Activated CD4-positive, alpha-beta T cell treated with anti-CD3 and anti-CD28 coated beads, Interleukin-2, amount 50 U/mL, for 4 hours (primary cell): ENCODE data around the gene OTULIN.

Experiments used
- DNase-seq, 2 experiments: peaks; one replicate each; pipeline ENCODE4 v3.0.0-alpha.2; 2020

OTULIN gene

DNA sequence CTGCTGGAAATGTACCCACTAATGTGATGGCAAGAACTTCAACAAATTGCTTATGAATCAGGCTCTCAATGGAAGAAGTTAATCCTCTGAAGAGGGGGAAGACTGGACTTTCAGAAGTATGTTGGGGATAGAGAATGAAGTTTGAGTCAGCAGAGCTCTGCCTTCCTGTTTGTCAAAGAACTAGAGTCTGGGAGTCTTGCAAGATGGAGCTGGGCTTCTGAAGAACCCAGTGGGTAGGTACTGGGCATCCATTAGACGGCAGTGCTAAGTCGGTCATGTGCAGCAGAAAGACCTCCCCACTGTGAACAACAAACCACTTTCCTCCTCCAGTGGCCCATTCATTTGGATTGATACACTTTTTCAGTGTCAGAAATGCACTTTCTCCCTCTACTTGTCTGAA is 34.6 kb downstream of the OTULIN start:
- no peak for DNase-seq

DNA sequence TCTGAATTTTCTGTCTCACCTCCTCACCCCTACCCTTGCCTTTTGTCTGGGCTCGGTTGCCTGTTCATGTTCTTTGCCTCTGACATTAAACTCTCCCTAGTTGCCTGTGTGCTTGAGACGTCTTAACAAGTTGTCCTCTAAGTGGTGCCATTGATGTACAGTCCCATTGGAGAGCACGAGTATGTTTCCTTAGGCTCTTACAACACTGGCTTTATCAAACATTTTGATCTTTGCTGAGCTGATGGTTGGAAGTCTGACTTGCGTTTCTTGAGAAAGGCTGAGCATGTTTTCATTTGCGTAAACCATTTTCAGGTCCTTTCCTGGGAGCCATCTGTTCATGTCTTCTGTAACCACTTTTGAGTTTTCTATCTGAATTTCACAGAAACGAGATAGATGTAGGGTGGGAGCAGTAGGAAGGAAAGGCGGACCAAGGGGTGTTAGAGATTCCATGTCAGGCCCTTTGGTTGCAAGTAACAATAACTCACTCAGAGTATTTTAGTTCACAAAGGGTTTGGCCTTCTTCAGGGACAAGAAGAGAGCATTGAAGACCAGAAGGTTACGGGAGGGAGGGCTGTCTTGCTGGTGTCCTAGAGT is 35.4 kb downstream of the OTULIN start:
- no peak for DNase-seq

DNA sequence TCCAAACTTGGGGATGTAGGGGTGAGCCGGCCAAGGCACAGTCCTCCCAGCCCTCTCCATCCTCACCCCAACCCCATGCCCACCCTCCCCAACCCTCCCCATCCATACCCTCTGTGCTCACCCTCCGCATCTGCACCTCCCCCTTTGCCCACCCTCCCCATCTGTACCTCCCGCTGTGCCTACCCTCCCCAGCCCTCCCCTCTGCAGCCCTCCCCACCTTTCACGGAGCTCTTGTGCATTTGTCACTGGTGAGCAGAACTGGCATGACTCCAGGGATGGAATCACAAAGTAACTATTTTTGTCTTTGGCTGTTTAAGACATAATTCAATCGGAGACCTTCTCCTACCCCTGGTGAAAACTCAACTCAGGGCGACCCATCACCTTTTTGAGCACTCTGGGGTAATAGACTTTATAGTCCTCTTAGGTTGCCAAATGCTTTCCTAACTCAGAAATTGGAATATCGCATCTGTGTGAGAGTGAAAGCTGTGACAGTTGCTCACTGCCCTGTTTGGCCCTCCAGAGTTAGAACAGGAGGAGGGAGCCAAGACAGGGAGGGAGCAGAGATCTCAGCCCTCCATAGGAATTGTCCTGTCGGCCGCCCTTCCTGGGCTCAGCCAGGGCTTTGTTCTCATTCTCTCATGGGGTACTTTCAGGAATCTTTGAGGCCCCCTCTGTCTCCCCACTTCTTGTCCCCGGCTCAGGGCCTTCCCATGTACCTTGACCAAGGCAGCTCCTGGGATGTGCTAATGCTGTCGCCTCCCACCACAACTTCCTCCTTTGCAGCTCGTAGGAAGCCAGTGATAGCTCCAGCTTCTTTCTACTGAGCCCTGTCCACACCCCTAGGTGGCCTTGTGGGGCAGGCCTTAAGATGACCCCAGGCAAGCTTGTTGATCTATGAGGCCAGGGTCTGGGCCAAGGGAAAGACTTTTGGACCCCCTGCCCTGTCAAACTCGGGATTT is 36.2 kb downstream of the OTULIN start:
- DNase-seq = no peak

DNA sequence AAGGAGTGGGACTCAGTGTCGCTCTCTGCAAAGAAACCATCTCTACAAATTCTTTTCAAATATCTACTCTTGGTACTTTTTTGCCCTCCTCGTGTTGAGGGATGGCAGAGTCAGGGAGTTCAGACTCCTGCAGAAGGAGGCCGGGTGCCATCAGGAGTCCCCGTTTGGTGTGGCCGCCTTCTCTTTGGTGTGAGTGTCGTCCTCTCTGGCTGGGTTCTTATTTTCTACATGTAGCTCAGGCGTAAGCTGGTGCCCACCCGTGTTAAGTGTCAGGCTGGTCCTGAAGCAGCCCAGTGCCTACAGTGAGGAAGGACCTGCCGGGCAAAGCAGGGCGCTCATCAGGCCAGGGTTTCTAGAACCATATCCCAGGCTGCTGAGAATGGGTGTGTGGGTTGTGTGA is 37.0 kb downstream of the OTULIN start:
- no peak for DNase-seq

DNA sequence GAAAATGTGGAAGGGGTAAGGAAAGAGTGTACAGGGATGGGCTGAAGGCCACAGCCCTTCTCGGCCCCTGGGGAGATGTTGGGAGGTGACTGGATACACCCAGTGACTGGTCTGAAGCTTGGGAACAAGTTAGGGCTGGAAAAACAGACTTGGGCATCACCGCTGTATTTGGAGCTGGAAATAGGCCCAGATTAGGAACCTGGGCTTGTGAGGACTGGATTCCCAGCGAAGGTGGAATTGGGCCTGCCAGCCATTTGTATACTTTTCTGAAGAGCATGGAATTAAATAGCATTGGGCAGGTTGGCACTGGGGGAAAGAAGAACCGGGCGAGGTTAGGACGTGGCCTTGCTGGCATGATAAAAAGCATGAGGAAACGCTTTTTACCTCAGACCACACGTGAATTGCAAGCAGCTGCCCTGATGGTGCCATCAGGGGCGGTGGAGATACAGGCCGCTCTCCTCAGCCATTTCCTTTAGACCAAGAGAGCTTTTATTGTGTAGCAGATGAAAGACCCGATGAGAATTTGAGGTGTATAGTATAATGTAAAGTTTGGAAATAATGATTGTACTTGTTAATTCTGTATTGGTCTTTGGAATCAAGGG is 37.8 kb downstream of the OTULIN start:
- DNase-seq = no peak

DNA sequence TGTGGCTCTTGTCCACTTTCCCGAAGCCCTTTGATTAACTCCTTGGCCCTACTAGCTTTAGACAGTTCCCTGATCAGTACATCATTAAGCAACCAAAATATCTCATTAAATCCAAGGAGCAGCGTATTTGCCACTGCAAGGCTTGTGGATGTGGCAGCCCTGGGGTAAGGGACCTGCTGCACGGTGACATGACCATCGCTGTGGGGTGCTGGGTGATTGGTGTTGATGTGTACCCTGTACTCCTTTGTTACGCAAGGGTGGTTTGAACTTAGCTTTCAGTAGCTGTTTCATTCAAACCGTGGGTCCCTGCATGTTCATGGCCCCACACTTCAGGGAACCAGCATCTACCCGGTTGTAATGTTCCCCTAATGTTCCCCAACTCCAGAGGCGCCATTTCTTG is 41.0 kb downstream of the OTULIN start:
- DNase-seq = no peak

DNA sequence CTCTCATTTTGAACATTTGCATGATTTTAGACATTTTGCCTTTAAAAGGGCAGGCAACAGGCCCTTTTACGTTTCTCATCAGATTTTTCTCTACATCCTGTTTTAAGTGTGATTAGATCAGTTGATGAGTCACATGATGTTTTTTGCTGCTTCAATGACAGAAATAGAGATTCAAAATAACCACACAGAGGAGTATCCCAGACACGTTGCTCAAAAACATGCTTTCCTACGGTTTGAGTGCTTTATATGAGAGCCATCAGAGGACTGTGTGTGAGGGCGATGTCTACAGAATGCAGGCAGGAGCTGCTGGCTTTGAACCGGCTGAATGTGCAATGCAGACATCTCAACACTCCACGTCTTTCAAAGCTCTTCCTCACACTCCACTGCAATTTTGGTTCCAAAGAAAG is 42.1 kb downstream of the OTULIN start:
- DNase-seq = no peak

DNA sequence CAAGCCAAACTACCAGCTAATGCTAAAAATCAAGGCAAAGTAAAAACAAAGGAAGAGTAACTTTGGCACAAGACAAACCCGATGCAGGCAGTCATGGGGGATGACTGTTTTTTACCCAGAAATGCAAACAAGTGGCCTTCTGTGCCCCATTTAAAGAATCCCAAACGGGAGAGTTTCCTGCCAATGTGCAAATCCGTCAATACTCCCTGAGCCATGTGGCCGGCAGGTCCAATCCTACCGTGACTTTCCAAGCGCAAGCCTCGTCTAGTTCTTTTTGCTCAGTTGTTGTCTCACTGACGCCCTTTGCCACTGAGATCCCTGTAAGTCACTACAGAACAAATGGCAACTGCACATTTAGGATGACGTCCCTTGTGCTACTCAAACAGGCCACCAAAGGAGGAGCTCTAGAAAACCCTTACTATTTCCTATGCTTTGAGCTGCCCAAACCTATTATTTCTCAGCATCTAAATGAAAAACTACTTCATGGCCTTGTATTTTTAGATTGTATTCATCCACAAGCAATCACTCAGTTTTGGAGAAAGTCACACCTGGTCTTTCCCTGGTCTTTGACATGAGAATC is 43.4 kb downstream of the OTULIN start:
- DNase-seq = no peak

DNA sequence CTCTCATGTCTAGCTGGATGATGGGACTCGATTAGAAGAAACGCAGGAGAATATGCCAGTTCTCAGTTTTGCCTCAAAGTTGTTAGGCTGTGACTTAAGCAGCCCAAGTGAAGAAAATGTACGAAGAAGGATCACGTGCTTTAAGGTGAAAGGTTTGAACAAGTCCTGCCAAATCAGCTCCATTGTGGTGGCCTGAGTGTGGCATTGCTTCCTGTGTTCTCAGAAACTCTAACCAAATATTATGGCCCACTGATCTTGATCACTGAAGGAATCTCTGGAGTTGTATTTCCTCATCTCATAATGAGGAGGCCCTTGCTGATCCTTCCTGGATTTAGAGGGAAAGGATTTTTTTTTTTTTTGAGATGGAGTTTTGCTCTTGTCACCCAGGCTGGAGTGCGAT is 44.0 kb downstream of the OTULIN start:
- DNase-seq = no peak

DNA sequence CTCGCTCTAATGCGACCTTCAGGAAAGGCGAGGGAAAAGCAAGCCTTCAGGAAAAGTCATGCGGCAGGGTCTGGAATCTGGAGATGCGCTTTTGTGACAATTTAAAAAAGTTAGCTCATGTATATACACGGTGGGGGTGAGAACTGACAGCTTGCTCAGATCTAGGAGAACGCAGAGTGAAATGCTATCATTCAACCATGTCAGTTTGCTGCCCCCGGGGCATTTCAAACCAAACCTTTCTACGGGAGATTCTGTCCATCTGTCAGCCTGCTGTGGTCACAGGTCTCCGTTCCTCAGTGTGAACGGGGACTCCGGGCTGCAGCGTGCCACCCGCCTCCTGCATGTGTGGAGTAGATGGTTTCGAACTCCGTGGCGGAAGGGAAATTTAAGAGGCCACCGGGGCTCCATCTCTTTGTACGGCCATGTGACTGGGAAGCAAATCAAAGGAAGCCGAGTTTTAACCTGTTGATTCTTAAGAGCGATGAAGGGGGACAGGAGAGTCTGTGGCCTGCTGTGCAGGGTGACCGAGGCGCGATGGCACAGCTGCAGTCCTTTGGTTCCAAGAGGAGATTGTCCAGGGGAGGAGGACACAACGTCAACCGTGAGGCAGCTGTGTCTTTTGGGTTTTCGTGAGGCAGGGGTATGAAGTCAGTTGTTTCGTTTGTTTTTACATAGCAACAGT is 45.9 kb downstream of the OTULIN start:
- DNase-seq = no peak

DNA sequence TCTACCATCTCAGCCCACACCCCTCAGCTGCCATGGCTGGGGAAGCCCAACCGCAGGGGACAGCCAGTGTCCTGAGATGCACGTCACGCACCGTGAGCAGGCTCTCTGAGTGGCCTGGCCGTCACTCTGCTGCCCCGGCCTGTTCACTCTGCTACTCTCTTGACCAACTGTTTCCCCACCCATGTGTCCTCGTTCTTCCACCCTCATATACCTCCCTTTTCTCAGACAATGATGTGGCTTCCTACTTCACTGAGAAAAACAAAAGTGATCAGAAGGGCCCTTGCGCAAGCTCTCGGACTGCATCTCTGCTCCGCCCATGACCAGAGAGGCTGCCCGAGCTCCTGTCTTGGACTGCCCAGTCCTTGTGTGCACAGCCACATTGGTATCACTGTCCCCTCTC is 47.6 kb downstream of the OTULIN start:
- no peak for DNase-seq

DNA sequence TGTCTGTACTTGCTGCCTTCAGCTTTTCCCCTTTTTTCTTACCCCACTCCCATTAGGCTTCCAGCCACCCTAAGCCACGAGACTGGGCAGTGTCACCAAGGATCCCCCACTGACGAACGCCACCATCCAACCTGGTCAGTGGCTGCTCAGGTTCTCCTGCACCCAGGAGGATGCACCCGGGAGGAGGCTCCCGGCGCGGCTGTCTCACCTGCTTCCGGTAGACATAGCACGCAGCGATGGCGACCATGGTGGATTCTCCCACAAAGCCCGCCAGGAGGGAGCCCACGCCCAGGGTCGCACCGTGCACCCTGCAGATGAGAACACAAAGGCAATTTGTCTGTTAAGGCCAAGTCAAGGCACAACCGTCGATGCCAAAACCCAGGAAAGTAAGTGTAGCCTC is 48.1 kb downstream of the OTULIN start:
- DNase-seq = no peak

DNA sequence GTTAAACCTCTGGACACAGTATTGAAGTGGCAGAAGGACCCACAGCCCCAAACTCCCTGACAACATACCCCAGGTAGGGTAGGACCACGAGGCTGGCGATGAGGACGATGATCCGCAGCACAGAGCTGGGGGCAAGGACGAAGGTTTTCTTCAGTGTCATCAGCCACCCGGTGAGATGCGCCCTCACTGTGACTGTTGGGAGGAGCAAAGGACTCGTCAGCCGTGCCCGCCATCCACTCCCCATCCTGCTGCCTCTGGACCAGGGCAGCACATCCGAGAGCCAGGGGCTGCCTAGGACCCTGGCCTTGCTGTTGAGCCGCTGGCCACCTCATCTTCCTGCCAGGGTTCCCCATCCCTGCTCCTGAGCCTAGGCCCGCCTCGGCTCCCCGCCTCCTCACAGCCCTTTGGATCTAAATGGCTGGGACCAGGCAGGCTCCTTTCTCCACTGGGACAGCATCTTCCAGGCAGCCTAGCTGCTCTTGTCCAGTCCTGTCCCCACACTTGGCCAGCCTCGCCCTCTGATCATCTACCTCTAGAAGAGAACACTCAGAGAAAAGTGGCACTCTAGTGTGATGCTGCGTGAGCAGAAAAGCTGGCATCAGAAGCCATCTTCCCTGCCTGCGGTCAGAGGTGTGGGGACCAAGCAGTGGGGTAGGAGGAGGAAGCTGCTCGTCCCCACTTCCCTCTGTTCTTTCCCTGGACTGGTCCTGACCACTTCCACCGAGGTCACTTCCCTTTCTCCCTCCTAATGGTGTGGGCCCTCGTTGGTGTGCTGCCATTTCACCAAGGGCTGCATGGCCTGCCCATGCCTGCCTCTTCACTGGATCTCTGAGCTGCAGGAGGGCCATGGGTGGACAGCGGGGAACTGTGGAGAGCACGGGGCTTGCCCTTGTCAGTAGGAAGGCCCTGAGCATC is 49.2 kb downstream of the OTULIN start:
- no peak for DNase-seq

DNA sequence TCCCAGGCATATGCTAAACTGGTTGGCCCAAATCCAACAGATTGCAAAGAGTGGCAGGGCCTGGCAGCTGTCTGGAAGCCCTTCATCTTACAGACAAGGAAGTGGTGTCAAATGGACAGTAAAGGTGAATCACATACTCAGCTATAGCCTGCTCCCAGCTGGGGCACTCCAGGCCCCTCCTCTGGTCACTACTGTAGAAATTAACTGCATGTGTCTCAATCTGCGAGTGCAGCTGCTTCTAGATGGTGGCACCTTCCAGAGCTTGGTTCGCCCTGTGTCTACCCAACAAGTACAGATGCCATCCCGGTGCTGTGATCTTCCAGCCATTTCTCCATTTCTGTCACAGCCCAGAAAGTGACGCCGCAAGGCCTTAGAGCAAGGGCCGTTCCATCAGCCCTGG is 50.2 kb downstream of the OTULIN start:
- no peak for DNase-seq

DNA sequence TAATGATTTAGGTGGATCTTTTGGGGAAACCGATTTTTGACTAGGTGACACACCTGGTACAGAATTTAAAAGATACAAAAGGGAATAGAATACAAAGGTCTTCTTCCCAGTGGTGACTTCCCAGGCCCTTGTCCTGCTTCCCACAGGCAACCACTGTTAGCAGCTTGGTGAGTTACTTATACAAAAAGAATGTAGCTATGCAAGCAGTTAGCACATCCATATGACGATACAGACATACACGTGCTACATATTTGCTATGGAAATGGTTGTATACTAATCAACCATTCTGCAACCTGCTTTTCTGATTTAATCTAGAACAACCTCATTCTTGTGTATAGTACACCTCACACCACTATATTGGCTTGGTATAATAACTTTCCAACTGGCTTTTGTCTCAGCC is 51.0 kb downstream of the OTULIN start:
- DNase-seq = no peak

DNA sequence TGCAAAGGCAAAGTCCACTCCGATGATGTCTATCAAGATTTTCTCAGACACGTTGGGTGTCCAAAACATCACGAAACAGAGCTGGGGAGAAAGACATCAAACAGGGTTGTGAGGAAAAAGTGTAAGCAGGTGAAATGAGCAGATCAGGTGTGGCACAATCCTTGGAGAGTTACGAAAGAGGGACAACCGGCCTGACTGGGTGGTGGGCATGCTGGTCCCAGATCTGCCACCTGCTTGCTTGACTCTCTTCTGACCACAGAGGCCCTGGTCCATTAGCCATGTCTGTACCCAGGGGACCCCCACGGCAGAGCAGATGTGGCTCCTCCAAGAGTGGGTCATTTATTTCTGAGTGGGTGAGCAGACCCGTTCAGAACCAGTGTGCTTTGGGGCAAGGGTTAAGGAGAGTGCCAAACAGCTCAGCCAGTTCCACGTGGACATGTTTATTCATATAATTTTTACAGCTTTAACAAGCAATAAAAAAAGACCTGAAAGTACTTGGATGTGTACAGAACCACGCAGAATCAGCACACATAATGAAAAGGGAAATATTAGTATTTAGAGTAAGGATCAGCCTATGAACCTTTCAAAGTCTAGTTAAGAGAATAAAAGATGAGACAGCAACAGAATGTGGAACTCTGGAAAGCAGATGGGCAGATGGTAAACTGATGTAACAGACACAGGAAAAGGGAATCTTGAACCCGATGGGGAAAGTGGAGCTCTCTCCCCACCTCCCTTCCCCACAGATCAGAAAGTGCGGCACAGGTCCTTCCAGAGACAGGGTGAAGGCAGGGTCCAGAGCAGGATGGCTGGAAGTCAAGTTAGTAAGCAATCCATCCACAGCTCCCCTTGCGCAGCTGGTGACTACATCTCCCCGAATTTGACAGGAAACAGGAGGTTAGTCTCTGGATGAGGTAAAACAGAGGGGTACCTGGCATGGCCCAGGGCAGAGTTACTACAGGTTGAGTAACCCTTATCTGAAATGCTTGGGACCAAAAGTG is 52.5 kb downstream of the OTULIN start:
- no peak for DNase-seq

DNA sequence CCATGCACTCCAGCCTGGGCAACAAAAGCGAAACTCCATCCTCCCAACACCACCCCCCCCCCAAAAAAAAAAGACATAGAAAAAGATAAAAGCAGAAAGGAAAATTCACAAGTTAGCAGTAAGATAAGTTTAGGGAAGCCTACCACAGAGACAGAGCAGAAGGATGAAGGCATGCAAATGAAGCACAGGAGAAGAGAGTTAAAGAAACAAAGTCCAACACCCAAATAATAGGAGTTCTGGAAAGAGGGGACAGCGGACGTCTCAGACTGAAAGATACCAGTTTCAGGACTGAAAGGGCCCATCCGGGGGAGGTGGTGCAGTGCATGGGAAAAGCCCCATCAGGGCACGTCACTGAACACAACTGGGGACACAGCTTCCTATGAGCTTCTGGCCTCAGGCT is 54.3 kb downstream of the OTULIN start:
- DNase-seq = no peak

DNA sequence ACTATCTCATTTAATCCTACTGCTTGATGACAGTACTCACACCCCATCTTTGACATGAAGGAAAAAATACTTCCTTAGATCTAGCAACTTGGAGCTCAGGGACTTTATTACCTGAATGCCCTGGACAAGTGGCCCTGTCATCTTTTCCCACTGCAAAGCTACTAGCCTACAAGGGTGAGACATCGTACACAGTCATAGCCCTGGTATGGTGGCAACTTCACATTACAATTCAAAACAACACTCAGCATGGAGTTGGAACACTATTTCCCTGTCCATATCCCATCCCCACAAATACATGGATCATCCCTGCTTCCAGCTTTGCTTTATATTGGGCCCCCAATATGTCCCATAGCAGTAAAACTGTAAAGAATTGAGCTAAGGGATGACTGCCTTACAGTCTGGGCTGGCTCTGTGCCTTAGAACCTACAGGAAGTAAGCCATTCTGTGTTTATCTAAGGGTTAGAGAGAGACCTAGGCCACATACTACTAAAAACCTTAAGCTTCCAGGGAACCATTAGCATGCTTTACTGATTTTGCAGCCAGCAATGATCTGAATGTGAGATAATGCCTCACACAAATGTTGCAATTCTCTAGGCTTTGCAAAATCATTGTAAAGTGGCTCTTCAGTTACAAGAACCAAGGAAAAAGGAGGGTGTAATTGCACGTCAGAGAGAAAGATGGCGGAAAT is 55.9 kb downstream of the OTULIN start:
- no peak for DNase-seq

DNA sequence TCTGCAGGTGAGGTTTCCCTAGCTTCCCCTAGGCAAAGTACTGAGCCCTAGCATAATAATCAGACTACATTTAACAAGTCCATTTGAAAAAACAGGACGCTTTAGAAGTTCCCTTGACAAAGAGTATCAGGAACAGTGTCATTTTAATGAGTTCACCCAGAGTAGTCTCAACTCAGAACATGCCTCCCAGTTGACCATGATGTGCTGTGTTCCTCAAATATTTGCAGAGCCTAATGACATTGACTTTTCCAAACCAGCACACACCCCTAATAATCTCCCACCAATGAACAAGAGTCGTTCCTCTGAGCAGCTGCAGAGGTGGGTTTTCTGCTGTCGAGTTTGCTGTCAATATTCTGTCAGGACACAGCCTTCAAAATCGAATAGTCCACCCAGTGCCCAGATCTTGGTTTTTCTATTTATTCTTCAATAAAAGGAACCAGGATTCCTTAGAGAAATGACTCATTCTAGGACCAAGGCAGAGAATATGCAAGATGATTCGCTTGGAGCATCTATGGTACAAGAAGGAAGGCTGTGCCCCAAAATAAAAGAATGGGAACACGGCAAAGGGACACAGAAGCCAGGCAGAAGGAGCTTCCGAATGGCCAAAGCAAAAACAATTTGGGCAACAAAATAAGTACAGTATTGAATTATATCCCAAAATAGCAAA is 57.6 kb downstream of the OTULIN start:
- no peak for DNase-seq

DNA sequence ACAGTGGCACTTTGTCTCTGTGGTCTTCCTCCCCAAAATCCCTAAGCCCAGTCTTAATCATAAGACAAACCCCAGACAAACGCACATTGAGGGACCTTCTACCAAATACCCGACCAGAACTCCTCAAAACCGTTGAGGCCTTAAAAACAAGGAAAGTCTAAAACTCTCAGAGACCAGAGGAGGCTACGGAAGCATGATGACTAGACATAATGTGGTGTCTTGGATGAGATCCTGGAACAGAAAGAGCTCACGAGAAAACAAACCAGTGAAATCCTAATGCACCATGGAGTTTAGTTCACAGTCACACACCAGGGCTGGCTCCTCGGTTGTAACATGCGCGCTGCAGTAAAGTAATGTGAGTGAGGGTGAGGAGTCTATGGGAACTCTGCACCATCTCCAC is 58.4 kb downstream of the OTULIN start:
- DNase-seq = no peak
